IMR-90 (cell line): Measurements from ENCODE around the gene NR2F1.

Experiments
- ELK1 ChIP-seq: fragments of 150-350 bp; IDR thresholded peaks from 2 replicates; pipeline ENCODE4 v1.6.1; 2016; ENCODE audit warnings: low read depth, mild to moderate bottlenecking, low read length, moderate library complexity, borderline replicate concordance
- FOS ChIP-seq: fragments of 150-350 bp; IDR thresholded peaks from 2 replicates; pipeline ENCODE4 v1.6.1; 2016; ENCODE audit warnings: low read depth, low read length
- MXI1 ChIP-seq: IDR thresholded peaks from 2 replicates; pipeline ENCODE4 v1.6.1; 2012; ENCODE audit warnings: low read depth, mild to moderate bottlenecking, low read length, moderate library complexity, borderline replicate concordance
- NFE2L2 ChIP-seq: fragments of 150-350 bp; IDR thresholded peaks from 2 replicates; pipeline ENCODE4 v1.6.1; 2016; ENCODE audit warnings: low read depth, mild to moderate bottlenecking, low read length
- POLR2A ChIP-seq: IDR thresholded peaks from 2 replicates; pipeline ENCODE4 v1.6.1; 2012; ENCODE audit warnings: mild to moderate bottlenecking, low read depth, low read length
- RFX5 ChIP-seq: IDR thresholded peaks from 2 replicates; pipeline ENCODE4 v1.8.0; 2012; ENCODE audit warnings: low read depth, mild to moderate bottlenecking, low read length, moderate library complexity
- USF2 ChIP-seq: fragments of 150-350 bp; IDR thresholded peaks from 2 replicates; pipeline ENCODE4 v1.6.1; 2017; ENCODE audit warnings: mild to moderate bottlenecking, antibody characterized with exemption, low read length, low read depth
- TF ChIP-seq, protein P1 (sequence below): conservative IDR thresholded peaks from 2 replicates; pipeline ENCODE4 v1.5.1; 2012; ENCODE audit warnings: mild to moderate bottlenecking, low read depth, low read length, improper control_type of control experiment

DNA sequence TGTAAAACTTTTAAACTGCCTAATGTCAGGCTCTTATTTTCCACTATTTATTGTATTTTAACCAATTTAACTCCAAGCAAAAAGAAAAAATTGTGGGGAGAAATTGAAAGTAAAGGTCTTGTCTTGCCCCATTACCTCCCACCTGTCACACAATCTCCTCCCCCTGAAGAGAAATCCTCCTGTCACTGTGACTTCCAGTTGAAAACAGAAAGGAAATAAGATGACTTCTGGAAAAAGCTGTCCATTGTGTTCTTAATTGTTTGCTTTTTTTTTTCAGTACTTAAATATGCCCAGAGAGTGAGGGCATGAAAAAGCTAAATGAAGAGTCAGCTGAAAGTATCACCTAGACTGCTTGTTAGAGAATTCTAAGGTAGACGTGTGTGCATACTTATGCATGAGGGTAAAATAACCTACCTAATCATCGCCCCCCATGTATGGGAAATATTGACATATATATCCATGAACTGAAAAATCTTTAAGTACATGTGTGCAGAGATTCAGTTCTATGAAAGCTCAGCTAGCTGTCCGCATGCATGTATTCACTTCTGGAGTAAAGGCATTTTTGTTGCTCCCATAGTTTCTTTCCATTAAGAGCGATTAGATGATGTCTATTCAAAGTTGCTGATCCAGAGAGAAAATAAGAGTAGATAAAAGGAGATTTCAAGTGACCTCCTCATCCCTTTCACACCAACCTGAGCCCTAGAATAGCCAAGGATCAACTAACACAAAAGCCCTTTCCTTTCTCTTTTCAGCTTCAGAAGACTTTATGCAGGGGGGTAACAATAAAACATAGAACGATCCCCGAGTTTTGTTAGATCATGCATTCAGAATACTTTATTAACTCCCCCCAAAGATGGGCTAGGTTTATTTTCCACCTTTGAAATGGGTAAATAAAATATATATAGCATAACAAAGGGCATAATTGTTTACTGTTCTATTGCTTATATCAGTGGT lies 7.3 kb upstream of the NR2F1 start:
- TF ChIP-seq FOS (no peak), USF2 (no peak), MXI1 (no peak), ELK1 (no peak), RFX5 (no peak), POLR2A (no peak), NFE2L2 (no peak)
- TF ChIP-seq, protein P1, sequence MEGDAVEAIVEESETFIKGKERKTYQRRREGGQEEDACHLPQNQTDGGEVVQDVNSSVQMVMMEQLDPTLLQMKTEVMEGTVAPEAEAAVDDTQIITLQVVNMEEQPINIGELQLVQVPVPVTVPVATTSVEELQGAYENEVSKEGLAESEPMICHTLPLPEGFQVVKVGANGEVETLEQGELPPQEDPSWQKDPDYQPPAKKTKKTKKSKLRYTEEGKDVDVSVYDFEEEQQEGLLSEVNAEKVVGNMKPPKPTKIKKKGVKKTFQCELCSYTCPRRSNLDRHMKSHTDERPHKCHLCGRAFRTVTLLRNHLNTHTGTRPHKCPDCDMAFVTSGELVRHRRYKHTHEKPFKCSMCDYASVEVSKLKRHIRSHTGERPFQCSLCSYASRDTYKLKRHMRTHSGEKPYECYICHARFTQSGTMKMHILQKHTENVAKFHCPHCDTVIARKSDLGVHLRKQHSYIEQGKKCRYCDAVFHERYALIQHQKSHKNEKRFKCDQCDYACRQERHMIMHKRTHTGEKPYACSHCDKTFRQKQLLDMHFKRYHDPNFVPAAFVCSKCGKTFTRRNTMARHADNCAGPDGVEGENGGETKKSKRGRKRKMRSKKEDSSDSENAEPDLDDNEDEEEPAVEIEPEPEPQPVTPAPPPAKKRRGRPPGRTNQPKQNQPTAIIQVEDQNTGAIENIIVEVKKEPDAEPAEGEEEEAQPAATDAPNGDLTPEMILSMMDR: no peak
